Measurements from ENCODE around the gene RPL27A.

The RPL27A gene

GRCh38 chr11:8697054-8697453 is 14.5 kb downstream of the RPL27A start:
- H3K27ac ChIP-seq (ENCODE audit: low read depth, low read length) = no peak overlapping the region
- H3K27me3 ChIP-seq (ENCODE audit: control insufficient read depth, low read length) = no peaks in the 10 kb centered on the region
- H3K36me3 ChIP-seq (ENCODE audit: control insufficient read depth, low read length) = peaks cover 45% of the 10 kb centered on the region
- no peaks in the 10 kb centered on the region for H3K9me2 ChIP-seq (replicated peaks; ENCODE audit: control insufficient read depth, low read length)
- no peaks in the 10 kb centered on the region for H3K9me3 ChIP-seq (ENCODE audit: control insufficient read depth, insufficient read depth, low read length)
- TF ChIP-seq EZH2phosphoT487 (IDR thresholded peaks at IDR 0.05; ENCODE audit: borderline replicate concordance, low read length) = no peak
- no peak for TF ChIP-seq CTCF (IDR thresholded peaks at IDR 0.05; ENCODE audit: low read depth, low read length, poor library complexity, severe bottlenecking)
- H3F3A ChIP-seq (ENCODE audit: control insufficient read depth, insufficient read depth) = no peaks in the 10 kb centered on the region
- H3K79me2 ChIP-seq (ENCODE audit: control insufficient read depth, low read length) = peaks cover 8% of the 10 kb centered on the region
- no peaks in the 10 kb centered on the region for H4K20me1 ChIP-seq (ENCODE audit: control insufficient read depth, insufficient read depth, low read depth, low read length)
- no peak overlapping the region for H3K4me2 ChIP-seq (ENCODE audit: low read length)
- H3K4me3 ChIP-seq (ENCODE audit: low read length) = no peak overlapping the region
- H3K4me1 ChIP-seq (ENCODE audit: control insufficient read depth, low read length) = peaks cover 6% of the 10 kb centered on the region; the same call in 1 of the 2 replicates

- H3K36me3 ChIP-seq (ENCODE audit: control insufficient read depth, low read length) = peaks cover 31% of the 10 kb centered on the region
- H3K4me3 ChIP-seq (ENCODE audit: low read length) = no peak overlapping the region
- TF ChIP-seq EZH2phosphoT487 (IDR thresholded peaks at IDR 0.05; ENCODE audit: borderline replicate concordance, low read length) = no peak
- TF ChIP-seq CTCF (IDR thresholded peaks at IDR 0.05; ENCODE audit: low read depth, low read length, poor library complexity, severe bottlenecking) = no peak
- H3K9me3 ChIP-seq (ENCODE audit: control insufficient read depth, insufficient read depth, low read length) = no peaks in the 10 kb centered on the region
- no peak overlapping the region for H3K4me2 ChIP-seq (ENCODE audit: low read length)
- H3F3A ChIP-seq (ENCODE audit: control insufficient read depth, insufficient read depth) = no peaks in the 10 kb centered on the region
- H4K20me1 ChIP-seq (ENCODE audit: control insufficient read depth, insufficient read depth, low read depth, low read length) = no peaks in the 10 kb centered on the region
- H3K4me1 ChIP-seq (ENCODE audit: control insufficient read depth, low read length) = peaks cover 6% of the 10 kb centered on the region; the same call in 1 of the 2 replicates
- H3K9me2 ChIP-seq (replicated peaks; ENCODE audit: control insufficient read depth, low read length) = no peaks in the 10 kb centered on the region
- H3K79me2 ChIP-seq (ENCODE audit: control insufficient read depth, low read length) = 0 out of 2 replicates have a peak, but pooled peaks cover 2% of the 10 kb centered on the region
- H3K27ac ChIP-seq (ENCODE audit: low read depth, low read length) = no peak overlapping the region
- H3K27me3 ChIP-seq (ENCODE audit: control insufficient read depth, low read length) = no peaks in the 10 kb centered on the region
These were observed 15.8 kb downstream of the RPL27A start for GRCh38 chr11:8698379-8698851.

GRCh38 chr11:8698917-8699441 is 16.4 kb downstream of the RPL27A start:
- H3K4me1 ChIP-seq (ENCODE audit: control insufficient read depth, low read length) = peaks cover 6% of the 10 kb centered on the region; the same call in 1 of the 2 replicates
- peaks cover 25% of the 10 kb centered on the region for H3K36me3 ChIP-seq (ENCODE audit: control insufficient read depth, low read length)
- no peaks in the 10 kb centered on the region for H3K27me3 ChIP-seq (ENCODE audit: control insufficient read depth, low read length)
- no peaks in the 10 kb centered on the region for H3F3A ChIP-seq (ENCODE audit: control insufficient read depth, insufficient read depth)
- no peak overlapping the region for H3K4me2 ChIP-seq (ENCODE audit: low read length)
- H3K4me3 ChIP-seq (ENCODE audit: low read length) = no peak overlapping the region
- no peak overlapping the region for H3K27ac ChIP-seq (ENCODE audit: low read depth, low read length)
- H3K9me2 ChIP-seq (replicated peaks; ENCODE audit: control insufficient read depth, low read length) = no peaks in the 10 kb centered on the region
- no peaks in the 10 kb centered on the region for H3K79me2 ChIP-seq (ENCODE audit: control insufficient read depth, low read length)
- no peaks in the 10 kb centered on the region for H4K20me1 ChIP-seq (ENCODE audit: control insufficient read depth, insufficient read depth, low read depth, low read length)
- no peaks in the 10 kb centered on the region for H3K9me3 ChIP-seq (ENCODE audit: control insufficient read depth, insufficient read depth, low read length)
- TF ChIP-seq CTCF (IDR thresholded peaks at IDR 0.05; ENCODE audit: low read depth, low read length, poor library complexity, severe bottlenecking) = no peak
- no peak for TF ChIP-seq EZH2phosphoT487 (IDR thresholded peaks at IDR 0.05; ENCODE audit: borderline replicate concordance, low read length)
